Hepatocyte (in vitro differentiated cells): ENCODE measurements around the gene NEDD9. TPM values are rescaled to one million over a fixed set of nuclear protein-coding genes. Genes with fewer than 3 reads are reported as not detected.

Experiments used
- DNase-seq: peaks from one replicate; pipeline ENCODE4 v3.0.0-alpha.2; 2016; ENCODE audit warnings: low spot score
- H2AFZ ChIP-seq: fragments of 200-600 bp; sonication (generic); 2 replicates; pipeline ENCODE4 v1.6.0; 2016; ENCODE audit warnings: antibody characterized with exemption, mild to moderate bottlenecking
- H3K27ac ChIP-seq: fragments of 200-600 bp; sonication (generic); 2 replicates; pipeline ENCODE4 v1.5.1; 2016; ENCODE audit warnings: mild to moderate bottlenecking
- H3K27me3 ChIP-seq: fragments of 200-600 bp; sonication (generic); 2 replicates; pipeline ENCODE4 v1.6.1; 2016
- H3K36me3 ChIP-seq: fragments of 200-600 bp; sonication (generic); replicated peaks from 2 replicates; pipeline ENCODE4 v1.5.1; 2016; ENCODE audit warnings: low read depth; ENCODE audit not compliant: insufficient read depth
- H3K4me1 ChIP-seq: fragments of 200-600 bp; sonication (generic); 2 replicates; pipeline ENCODE4 v1.5.1; 2016; ENCODE audit warnings: mild to moderate bottlenecking, moderate library complexity; ENCODE audit not compliant: insufficient read depth
- H3K4me2 ChIP-seq: fragments of 200-600 bp; sonication (generic); 2 replicates; pipeline ENCODE4 v1.6.0; 2016
- H3K4me3 ChIP-seq: fragments of 200-600 bp; sonication (generic); 2 replicates; pipeline ENCODE4 v1.5.1; 2016; ENCODE audit warnings: mild to moderate bottlenecking
- H3K79me2 ChIP-seq: fragments of 200-600 bp; sonication (generic); 2 replicates; pipeline ENCODE4 v1.6.0; 2017; ENCODE audit warnings: mild to moderate bottlenecking
- H3K9me2 ChIP-seq: fragments of 200-600 bp; sonication (generic); replicated peaks from 2 replicates; pipeline ENCODE4 v1.6.0; 2017; ENCODE audit warnings: mild to moderate bottlenecking; ENCODE audit not compliant: insufficient read depth
- H3K9me3 ChIP-seq: fragments of 200-600 bp; sonication (generic); 2 replicates; pipeline ENCODE4 v1.5.1; 2016; ENCODE audit warnings: low read depth, mild to moderate bottlenecking
- H4K20me1 ChIP-seq: fragments of 200-600 bp; sonication (generic); 2 replicates; pipeline ENCODE4 v1.6.0; 2016; ENCODE audit warnings: mild to moderate bottlenecking; ENCODE audit not compliant: insufficient read depth, poor library complexity, severe bottlenecking
- CTCF ChIP-seq: fragments of 200-600 bp; sonication (generic); IDR thresholded peaks from 2 replicates; pipeline ENCODE4 v1.5.1; 2016; ENCODE audit warnings: antibody characterized with exemption, mild to moderate bottlenecking; ENCODE audit not compliant: poor library complexity
- EZH2 ChIP-seq: fragments of 200-600 bp; sonication (generic); IDR thresholded peaks from 2 replicates; pipeline ENCODE4 v1.6.1; 2016; ENCODE audit warnings: antibody characterized with exemption, mild to moderate bottlenecking, borderline replicate concordance
- EZH2phosphoT487 ChIP-seq: fragments of 200-600 bp; sonication (generic); IDR thresholded peaks from one replicate; pipeline ENCODE4 v1.6.1; 2018; ENCODE audit warnings: antibody characterized with exemption, mild to moderate bottlenecking, low read depth, moderate library complexity; ENCODE audit not compliant: unreplicated experiment, severe bottlenecking
- WGBS: methylation state at CpG from one replicate; pipeline ENCODE4 v1.1.6; 2016; ENCODE audit warnings: low lambda C conversion rate; ENCODE audit errors: missing lambda C conversion rate; 5-methylcytosine and 5-hydroxymethylcytosine counted together
- polyA plus RNA-seq: library from polyadenylated mRNA; unstranded; fragments of >200 nt; fragmentation: Nextera tagmentation; extraction: Ambion mirVana; gene quantifications from 2 replicates; pipeline ENCODE4 v1.2.1, GENCODE V29; 2016
- total RNA-seq: library from RNA; depleted of rRNA; stranded (reverse); fragments of >200 nt; gene quantifications from 2 replicates; pipeline ENCODE4 v1.2.3, GENCODE V29; 2014

Gene NEDD9
- total and polyA plus RNA-seq, 2 experiments from 2014 or later, result 55.1 to 59.3 TPM

GRCh38 chr6:11189865-11190624 is 42.4 kb downstream of the NEDD9 start:
- Histone ChIP-seq H3K79me2 (peaks cover 5% of the 10 kb centered on the region), H3K27me3 (no peaks in the 10 kb centered on the region), H4K20me1 (no peaks in the 10 kb centered on the region), H3K4me2 (no peak overlapping the region), H3K9me3 (no peaks in the 10 kb centered on the region), H3K4me1 (peaks cover 11% of the 10 kb centered on the region), H3K4me3 (no peak overlapping the region), H2AFZ (no peak overlapping the region), H3K27ac (no peak overlapping the region), H3K36me3 (no peaks in the 10 kb centered on the region), H3K9me2 (no peaks in the 10 kb centered on the region)
- no peak for DNase-seq
- no peak for TF ChIP-seq EZH2phosphoT487
- TF ChIP-seq CTCF, result no peak
- no peak for TF ChIP-seq EZH2
- WGBS, result 97% methylated on average over 21 of the region's 21 CpGs

- 71% methylated on average over 5 of the region's 5 CpGs for WGBS
- H3K4me2 ChIP-seq, result peak overlapping the region; percentile 67
- H3K27ac ChIP-seq, result peak overlapping the region; percentile 92
- TF ChIP-seq EZH2, result no peak
- TF ChIP-seq EZH2phosphoT487, result no peak
- TF ChIP-seq CTCF, result no peak
- DNase-seq, result peak; percentile 58
- H3K4me3 ChIP-seq, result no peak overlapping the region
- H3K4me1 ChIP-seq, result peaks cover 11% of the 10 kb centered on the region
- peaks cover 5% of the 10 kb centered on the region for H3K79me2 ChIP-seq
- no peaks in the 10 kb centered on the region for H3K9me2 ChIP-seq
- no peak overlapping the region for H2AFZ ChIP-seq
- H4K20me1 ChIP-seq, result no peaks in the 10 kb centered on the region
- no peaks in the 10 kb centered on the region for H3K9me3 ChIP-seq
- H3K36me3 ChIP-seq, result no peaks in the 10 kb centered on the region
- no peaks in the 10 kb centered on the region for H3K27me3 ChIP-seq
Measured at GRCh38 chr6:11188161-11188915, 44.1 kb downstream of the NEDD9 start.

- H3K9me3 ChIP-seq, result peaks cover 2% of the 10 kb centered on the region
- over 99% methylated on average over 6 of the region's 6 CpGs for WGBS
- H3K79me2 ChIP-seq, result peaks cover 5% of the 10 kb centered on the region
- H3K4me3 ChIP-seq, result no peak overlapping the region
- no peaks in the 10 kb centered on the region for H3K27me3 ChIP-seq
- TF ChIP-seq EZH2phosphoT487, result no peak
- TF ChIP-seq CTCF, result no peak
- no peak for TF ChIP-seq EZH2
- no peak for DNase-seq
- peaks cover 11% of the 10 kb centered on the region for H3K4me1 ChIP-seq
- H3K9me2 ChIP-seq, result no peaks in the 10 kb centered on the region
- H2AFZ ChIP-seq, result no peak overlapping the region
- H3K4me2 ChIP-seq, result peak overlapping the region; percentile 67
- H3K27ac ChIP-seq, result peak overlapping the region; percentile 92
- no peaks in the 10 kb centered on the region for H3K36me3 ChIP-seq
- no peaks in the 10 kb centered on the region for H4K20me1 ChIP-seq
Measured at GRCh38 chr6:11187301-11187700, 45.2 kb downstream of the NEDD9 start.
